OCI-LY1 (cell line): ENCODE measurements around the gene CIAPIN1.

Experiments used
- H2AFZ ChIP-seq: fragments of 200-600 bp; sonication (generic), shearing (Covaris generic); 2 replicates; pipeline ENCODE4 v1.6.0; 2014; ENCODE audit warnings: antibody characterized with exemption, mild to moderate bottlenecking, low read length
- H3F3A ChIP-seq: fragments of 200-600 bp; sonication (generic), shearing (Covaris generic); 2 replicates; pipeline ENCODE4 v1.6.0; 2014; ENCODE audit warnings: mild to moderate bottlenecking, antibody characterized with exemption, low read length, moderate library complexity; ENCODE audit not compliant: insufficient read depth
- H3K27ac ChIP-seq: fragments of 200-600 bp; sonication (generic); 2 replicates; pipeline ENCODE4 v1.5.1; 2014; ENCODE audit warnings: low read length, mixed run types, mild to moderate bottlenecking, low read depth; ENCODE audit not compliant: poor library complexity, severe bottlenecking
- H3K27me3 ChIP-seq: fragments of 200-600 bp; sonication (generic); 2 replicates; pipeline ENCODE4 v1.6.0; 2014; ENCODE audit warnings: antibody characterized with exemption, mild to moderate bottlenecking, low read length, moderate library complexity; ENCODE audit not compliant: insufficient read depth
- H3K36me3 ChIP-seq: fragments of 200-600 bp; sonication (generic); 2 replicates; pipeline ENCODE4 v1.6.1; 2014; ENCODE audit warnings: mild to moderate bottlenecking, antibody characterized with exemption, low read length, moderate library complexity, mixed read lengths; ENCODE audit not compliant: insufficient read depth
- H3K4me1 ChIP-seq: fragments of 200-600 bp; sonication (generic); 2 replicates; pipeline ENCODE4 v1.5.1; 2014; ENCODE audit warnings: mild to moderate bottlenecking, low read length, moderate library complexity; ENCODE audit not compliant: insufficient read depth, severe bottlenecking
- H3K4me2 ChIP-seq: fragments of 200-600 bp; sonication (generic), shearing (Covaris generic); 2 replicates; pipeline ENCODE4 v1.6.1; 2014; ENCODE audit warnings: low read length
- H3K4me3 ChIP-seq: fragments of 200-600 bp; sonication (generic); 2 replicates; pipeline ENCODE4 v1.5.1; 2014; ENCODE audit warnings: low read length, low read depth, mild to moderate bottlenecking, mixed read lengths; ENCODE audit not compliant: poor library complexity, severe bottlenecking
- H3K79me2 ChIP-seq: fragments of 200-600 bp; shearing (Covaris generic); 2 replicates; pipeline ENCODE4 v1.6.1; 2016; ENCODE audit warnings: mixed run types, low read length, mixed read lengths; ENCODE audit not compliant: insufficient read depth
- H3K9ac ChIP-seq: fragments of 200-600 bp; sonication (generic), shearing (Covaris generic); 2 replicates; pipeline ENCODE4 v1.6.1; 2014; ENCODE audit warnings: mild to moderate bottlenecking, low read length, mixed read lengths
- H3K9me2 ChIP-seq: fragments of 200-600 bp; sonication (generic), shearing (Covaris generic); 2 replicates; pipeline ENCODE4 v1.6.1; 2014; ENCODE audit warnings: low read depth, mild to moderate bottlenecking, low read length, mixed read lengths
- H3K9me3 ChIP-seq: fragments of 200-600 bp; shearing (Covaris generic); 2 replicates; pipeline ENCODE4 v1.6.1; 2014; ENCODE audit warnings: low read length, mixed read lengths
- H4K20me1 ChIP-seq: fragments of 200-600 bp; sonication (generic), shearing (Covaris generic); 2 replicates; pipeline ENCODE4 v1.6.0; 2016; ENCODE audit warnings: mild to moderate bottlenecking, low read length; ENCODE audit not compliant: insufficient read depth
- EZH2 ChIP-seq: fragments of 200-600 bp; sonication (generic), shearing (Covaris generic); IDR thresholded peaks from 2 replicates; pipeline ENCODE4 v1.8.0; 2017; ENCODE audit warnings: borderline replicate concordance, mixed run types, mild to moderate bottlenecking, antibody characterized with exemption, low read length, moderate library complexity, mixed read lengths
- TF ChIP-seq, protein P1 (sequence below): fragments of 200-600 bp; sonication (generic), shearing (Covaris generic); IDR thresholded peaks from 2 replicates; pipeline ENCODE4 v1.5.1; 2017; ENCODE audit warnings: mild to moderate bottlenecking, antibody characterized with exemption, low read length, moderate library complexity, mixed read lengths

The CIAPIN1 gene

DNA sequence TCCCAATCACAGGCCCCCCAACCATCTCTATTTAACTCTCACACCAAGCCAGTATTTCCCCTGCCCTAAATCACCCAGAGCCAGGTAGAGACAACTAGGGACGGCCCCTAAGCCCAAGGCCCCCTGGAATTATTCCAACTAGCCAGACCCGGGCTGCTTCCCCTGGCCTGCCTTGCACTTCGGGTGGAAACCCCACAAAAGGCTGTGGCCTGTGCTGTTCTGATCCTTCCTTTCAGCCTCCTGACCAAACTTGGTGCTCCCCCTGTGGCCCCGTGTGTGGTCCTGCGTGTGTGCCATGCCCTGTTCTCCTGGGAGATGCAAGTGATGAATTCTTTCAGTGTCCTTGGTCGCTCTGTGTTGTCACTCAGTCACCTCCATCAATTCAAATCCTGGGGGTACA lies 27.7 kb downstream of the CIAPIN1 start:
- Histone ChIP-seq H3K9me2 (no peaks in the 10 kb centered on the region), H3F3A (no peaks in the 10 kb centered on the region), H3K27me3 (no peaks in the 10 kb centered on the region), H3K4me1 (peaks cover 16% of the 10 kb centered on the region), H3K4me3 (no peak overlapping the region), H3K4me2 (no peak overlapping the region), H3K27ac (no peak overlapping the region), H4K20me1 (no peaks in the 10 kb centered on the region), H3K79me2 (no peaks in the 10 kb centered on the region), H3K9ac (no peak overlapping the region), H3K9me3 (no peaks in the 10 kb centered on the region), H3K36me3 (no peaks in the 10 kb centered on the region), H2AFZ (no peak overlapping the region)
- TF ChIP-seq EZH2, result no peak
- TF ChIP-seq, protein P1, sequence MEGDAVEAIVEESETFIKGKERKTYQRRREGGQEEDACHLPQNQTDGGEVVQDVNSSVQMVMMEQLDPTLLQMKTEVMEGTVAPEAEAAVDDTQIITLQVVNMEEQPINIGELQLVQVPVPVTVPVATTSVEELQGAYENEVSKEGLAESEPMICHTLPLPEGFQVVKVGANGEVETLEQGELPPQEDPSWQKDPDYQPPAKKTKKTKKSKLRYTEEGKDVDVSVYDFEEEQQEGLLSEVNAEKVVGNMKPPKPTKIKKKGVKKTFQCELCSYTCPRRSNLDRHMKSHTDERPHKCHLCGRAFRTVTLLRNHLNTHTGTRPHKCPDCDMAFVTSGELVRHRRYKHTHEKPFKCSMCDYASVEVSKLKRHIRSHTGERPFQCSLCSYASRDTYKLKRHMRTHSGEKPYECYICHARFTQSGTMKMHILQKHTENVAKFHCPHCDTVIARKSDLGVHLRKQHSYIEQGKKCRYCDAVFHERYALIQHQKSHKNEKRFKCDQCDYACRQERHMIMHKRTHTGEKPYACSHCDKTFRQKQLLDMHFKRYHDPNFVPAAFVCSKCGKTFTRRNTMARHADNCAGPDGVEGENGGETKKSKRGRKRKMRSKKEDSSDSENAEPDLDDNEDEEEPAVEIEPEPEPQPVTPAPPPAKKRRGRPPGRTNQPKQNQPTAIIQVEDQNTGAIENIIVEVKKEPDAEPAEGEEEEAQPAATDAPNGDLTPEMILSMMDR, result no peak

DNA sequence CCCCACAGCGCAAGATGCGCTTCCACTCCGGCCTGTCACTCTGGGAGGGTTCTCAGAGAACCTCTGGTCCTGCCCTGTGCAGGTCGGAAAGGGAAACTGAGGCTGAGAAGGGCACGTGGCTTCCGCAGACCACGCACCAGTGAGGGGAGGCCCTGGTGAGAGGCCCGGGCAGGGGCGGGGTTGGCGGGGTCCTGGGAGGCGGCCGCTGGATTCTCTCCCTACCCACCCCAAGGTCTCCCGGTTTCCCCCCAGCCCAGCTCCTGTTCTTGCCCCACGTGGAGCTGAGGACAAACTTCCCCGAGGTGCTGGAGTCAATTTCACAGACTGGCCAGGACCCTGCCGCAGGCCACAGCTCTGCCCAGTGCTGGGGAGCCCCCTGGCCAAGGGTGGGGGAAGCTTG lies 31.1 kb downstream of the CIAPIN1 start:
- H3K4me2 ChIP-seq, result no peak overlapping the region
- no peaks in the 10 kb centered on the region for H3K79me2 ChIP-seq
- no peaks in the 10 kb centered on the region for H3F3A ChIP-seq
- H4K20me1 ChIP-seq, result no peaks in the 10 kb centered on the region
- H3K27me3 ChIP-seq, result peaks cover 9% of the 10 kb centered on the region; the same call in 1 of the 2 replicates
- no peaks in the 10 kb centered on the region for H3K9me2 ChIP-seq
- no peak overlapping the region for H3K9ac ChIP-seq
- no peaks in the 10 kb centered on the region for H3K36me3 ChIP-seq
- H3K9me3 ChIP-seq, result no peaks in the 10 kb centered on the region
- no peak for TF ChIP-seq EZH2
- no peak overlapping the region for H3K27ac ChIP-seq
- H3K4me1 ChIP-seq, result peaks cover 11% of the 10 kb centered on the region
- H3K4me3 ChIP-seq, result no peak overlapping the region
- H2AFZ ChIP-seq, result no peak overlapping the region

DNA sequence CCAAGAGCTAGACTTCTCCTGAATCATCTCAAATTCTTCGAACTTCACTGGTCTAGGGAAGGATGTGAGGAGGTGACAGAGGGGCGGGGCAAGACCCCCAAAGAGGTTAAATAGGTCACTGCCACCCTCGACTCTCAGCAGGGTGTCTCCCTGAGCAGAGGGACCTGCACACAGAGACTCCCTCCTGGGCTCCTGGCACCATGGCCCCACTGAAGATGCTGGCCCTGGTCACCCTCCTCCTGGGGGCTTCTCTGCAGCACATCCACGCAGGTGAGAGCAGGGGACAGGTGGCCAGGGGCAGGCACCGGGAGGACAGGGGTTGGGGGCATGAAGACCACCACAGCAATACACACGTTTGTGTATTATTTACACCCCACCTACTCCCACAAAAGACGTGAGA lies 33.5 kb downstream of the CIAPIN1 start:
- H4K20me1 ChIP-seq, result no peaks in the 10 kb centered on the region
- peaks cover 8% of the 10 kb centered on the region for H3K4me1 ChIP-seq
- no peak overlapping the region for H2AFZ ChIP-seq
- H3K27ac ChIP-seq, result no peak overlapping the region
- no peaks in the 10 kb centered on the region for H3K9me2 ChIP-seq
- TF ChIP-seq, protein P1, result no peak
- no peak for TF ChIP-seq EZH2
- H3K36me3 ChIP-seq, result no peaks in the 10 kb centered on the region
- no peak overlapping the region for H3K4me2 ChIP-seq
- H3K79me2 ChIP-seq, result no peaks in the 10 kb centered on the region
- H3K27me3 ChIP-seq, result peaks cover 10% of the 10 kb centered on the region; the same call in 1 of the 2 replicates
- no peaks in the 10 kb centered on the region for H3F3A ChIP-seq
- no peak overlapping the region for H3K4me3 ChIP-seq
- H3K9ac ChIP-seq, result no peak overlapping the region
- H3K9me3 ChIP-seq, result no peaks in the 10 kb centered on the region

- Histone ChIP-seq H3K36me3 (no peaks in the 10 kb centered on the region), H3K9ac (no peak overlapping the region), H3K4me3 (no peak overlapping the region), H4K20me1 (no peaks in the 10 kb centered on the region), H3K4me2 (no peak overlapping the region), H3K4me1 (peaks cover 8% of the 10 kb centered on the region), H2AFZ (no peak overlapping the region), H3K79me2 (no peaks in the 10 kb centered on the region), H3F3A (no peaks in the 10 kb centered on the region), H3K9me3 (no peaks in the 10 kb centered on the region), H3K27me3 (peaks cover 10% of the 10 kb centered on the region; the same call in 1 of the 2 replicates), H3K27ac (no peak overlapping the region), H3K9me2 (no peaks in the 10 kb centered on the region)
- TF ChIP-seq, protein P1, result no peak
- TF ChIP-seq EZH2, result no peak
Measured at GRCh38 chr16:57413301-57413730, 33.9 kb downstream of the CIAPIN1 start.
